Measurements from ENCODE around the gene CCDC134.

Gene CCDC134

DNA sequence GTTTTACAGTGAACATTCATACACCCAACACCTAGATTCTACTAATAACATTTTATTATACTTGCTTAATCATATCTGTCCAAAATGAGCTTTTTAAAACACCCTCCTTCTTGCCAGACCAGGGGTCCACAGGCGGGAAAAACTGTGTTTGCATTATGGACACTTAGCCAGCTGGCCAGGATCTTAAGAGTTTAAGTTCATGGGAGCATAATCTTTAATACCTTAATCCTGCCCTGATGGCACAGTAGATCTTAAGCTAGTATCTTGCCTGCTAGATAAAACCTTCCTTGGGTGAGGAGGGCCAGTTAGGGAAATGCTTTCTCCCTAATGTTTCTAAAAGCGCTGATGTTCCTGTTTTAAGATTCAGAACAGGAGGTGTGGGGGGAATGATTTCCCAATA lies 13.1 kb upstream of the CCDC134 start:
- no peak for DNase-seq (ENCODE audit: low spot score)

GRCh38 chr22:41793871-41794270 lies 6.6 kb upstream of the CCDC134 start:
- no peak for DNase-seq (ENCODE audit: low spot score)

DNA sequence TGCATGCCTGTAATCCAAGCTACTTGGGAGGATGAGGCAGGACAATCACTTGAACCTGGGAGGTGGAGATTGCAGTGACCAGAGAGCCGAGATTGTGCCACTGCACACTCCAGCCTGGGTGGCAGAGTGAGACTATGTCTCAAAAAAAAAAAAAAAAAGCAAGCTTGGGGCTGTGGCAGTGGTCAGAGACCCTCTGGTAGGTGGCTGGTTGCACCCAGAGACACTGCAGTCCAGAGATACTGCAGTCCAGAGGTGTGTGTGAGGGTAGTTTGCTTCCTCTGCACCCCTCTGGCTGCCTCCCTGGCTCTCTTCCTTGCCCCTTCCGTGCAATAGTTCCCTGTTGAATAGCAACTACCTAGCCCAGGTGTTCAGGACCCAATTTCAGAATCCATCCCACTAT lies 1.7 kb upstream of the CCDC134 start:
- no peak for DNase-seq (ENCODE audit: low spot score)

DNA sequence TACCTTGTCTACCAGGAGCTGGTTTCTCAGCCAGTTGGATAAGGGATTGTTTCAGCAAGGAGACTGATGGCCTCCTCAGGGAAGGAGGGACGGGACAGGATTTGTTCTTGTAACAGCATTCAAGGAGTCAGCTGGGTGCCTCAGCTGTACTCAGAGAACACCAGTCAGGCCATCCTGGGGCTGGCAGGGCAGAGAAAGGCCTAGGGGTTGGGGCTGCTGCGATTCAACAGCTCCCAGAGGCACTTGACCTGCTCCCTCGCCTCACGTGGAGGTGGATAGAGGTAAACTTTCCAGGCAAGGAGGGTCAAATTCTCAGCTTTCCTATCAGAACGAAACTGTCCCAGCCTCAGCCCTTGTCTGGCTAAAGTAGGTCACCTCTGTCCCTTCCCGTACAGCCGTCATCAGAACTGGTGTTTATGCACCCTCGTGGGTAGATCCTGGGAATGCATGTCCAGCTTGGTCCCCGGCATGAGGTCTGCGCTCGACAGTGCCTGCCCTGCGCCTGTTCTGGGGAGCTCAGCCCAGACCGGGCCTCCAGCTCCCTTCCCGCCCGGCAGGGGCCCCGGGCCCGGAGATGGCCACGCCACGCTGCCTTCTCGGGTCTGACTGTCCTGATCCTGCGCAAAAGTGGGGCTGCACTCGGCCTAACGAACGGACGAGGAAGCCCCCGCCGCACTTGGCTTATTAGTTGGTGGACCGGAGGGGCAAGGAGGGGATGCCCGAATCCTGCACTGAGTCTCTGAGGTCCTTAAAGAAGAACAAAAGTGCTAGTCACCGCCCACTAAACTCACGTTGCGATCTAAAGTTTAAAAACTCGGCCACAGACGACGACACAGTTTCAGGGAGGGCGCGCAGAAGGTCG lies 762 bp upstream of the CCDC134 start:
- DNase-seq (ENCODE audit: low spot score), result peak; percentile 62

GRCh38 chr22:41801147-41801819 lies 804 bp downstream of the CCDC134 start:
- DNase-seq (ENCODE audit: low spot score), result no peak

- no peak for DNase-seq (ENCODE audit: low spot score)
Observed at GRCh38 chr22:41801886-41802285, 1.4 kb downstream of the CCDC134 start.

GRCh38 chr22:41805639-41806038 lies 5.2 kb downstream of the CCDC134 start:
- no peak for DNase-seq (ENCODE audit: low spot score)

- DNase-seq (ENCODE audit: low spot score), result no peak
Observed at GRCh38 chr22:41808400-41808799, 7.9 kb downstream of the CCDC134 start.

GRCh38 chr22:41810022-41810421 lies 9.5 kb downstream of the CCDC134 start:
- DNase-seq (ENCODE audit: low spot score), result no peak

- DNase-seq (ENCODE audit: low spot score), result no peak
Observed at GRCh38 chr22:41812805-41813545, 12.5 kb downstream of the CCDC134 start.

DNA sequence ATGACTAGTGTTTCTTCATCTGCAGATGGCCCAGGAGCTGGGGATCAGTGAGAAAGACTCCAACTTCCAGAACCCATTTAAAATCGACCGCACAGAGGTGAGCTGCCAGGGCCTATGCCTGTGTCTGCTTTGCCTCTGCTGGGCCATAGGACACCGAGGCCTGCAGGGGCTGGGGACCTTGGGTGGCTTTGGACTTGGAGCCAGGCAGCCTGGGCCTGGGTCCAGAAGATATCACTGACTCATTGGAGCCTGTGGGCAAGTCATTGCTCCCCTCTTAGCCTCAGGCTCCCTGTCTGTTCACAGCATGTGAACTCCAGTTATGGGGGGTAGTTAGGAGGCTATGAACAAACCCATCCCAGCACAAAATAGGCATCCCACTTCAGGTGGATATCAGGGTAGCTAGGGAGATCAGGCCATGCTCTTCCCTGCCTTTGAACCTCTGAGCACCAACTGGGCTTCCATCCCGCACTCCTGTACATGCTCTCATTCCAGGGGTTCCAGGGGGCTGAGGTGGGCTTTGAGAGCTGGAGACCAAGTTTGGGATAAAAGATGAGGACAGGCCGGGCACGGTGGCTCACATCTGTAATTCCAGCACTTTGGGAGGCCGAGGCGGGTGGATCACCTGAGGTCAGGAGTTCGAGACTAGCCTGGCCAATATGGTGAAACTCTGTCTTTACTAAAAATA lies 13.4 kb downstream of the CCDC134 start:
- DNase-seq (ENCODE audit: low spot score), result no peak

GRCh38 chr22:41815716-41816115 lies 15.2 kb downstream of the CCDC134 start:
- no peak for DNase-seq (ENCODE audit: low spot score)

DNA sequence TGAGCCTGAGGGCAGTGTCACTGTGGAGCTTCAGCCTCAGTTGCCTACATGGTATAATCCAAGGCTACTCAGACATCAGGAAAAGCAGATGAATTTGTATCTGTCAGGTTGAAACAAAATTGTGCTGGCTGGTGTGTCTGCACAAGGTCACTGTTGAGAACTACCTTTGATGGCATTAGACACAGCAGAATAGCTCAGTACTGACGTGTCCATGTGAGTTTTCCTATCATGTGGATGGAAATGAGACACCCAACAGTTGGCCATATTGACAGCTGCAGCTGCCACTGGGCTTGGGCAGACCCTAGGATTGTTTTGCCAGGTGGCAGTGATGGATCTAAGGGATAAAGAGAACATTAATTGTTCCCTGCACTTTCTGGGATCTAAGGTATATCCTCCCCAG lies 15.8 kb downstream of the CCDC134 start:
- no peak for DNase-seq (ENCODE audit: low spot score)

- no peak for DNase-seq (ENCODE audit: low spot score)
Observed at GRCh38 chr22:41816871-41817270, 16.4 kb downstream of the CCDC134 start.

DNA sequence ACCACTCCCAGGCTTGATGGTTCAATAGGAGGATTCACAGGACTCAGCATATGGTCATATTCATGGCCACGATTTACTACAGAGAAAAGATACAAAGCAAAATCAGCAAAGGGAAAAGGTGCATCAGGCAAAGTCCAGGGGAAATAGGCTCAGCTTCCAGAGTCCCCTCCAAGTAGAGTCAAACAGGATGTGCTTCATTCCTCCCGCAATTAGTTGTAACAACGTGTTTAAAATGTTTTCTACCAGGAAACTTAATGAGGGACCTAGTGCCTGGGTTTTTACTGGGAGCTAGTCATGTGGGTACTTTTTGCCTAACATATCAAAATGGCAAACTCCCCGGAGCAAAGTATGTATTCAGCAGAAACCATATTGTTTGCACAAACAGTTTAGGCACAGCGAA lies 17.5 kb downstream of the CCDC134 start:
- DNase-seq (ENCODE audit: low spot score), result no peak

DNA sequence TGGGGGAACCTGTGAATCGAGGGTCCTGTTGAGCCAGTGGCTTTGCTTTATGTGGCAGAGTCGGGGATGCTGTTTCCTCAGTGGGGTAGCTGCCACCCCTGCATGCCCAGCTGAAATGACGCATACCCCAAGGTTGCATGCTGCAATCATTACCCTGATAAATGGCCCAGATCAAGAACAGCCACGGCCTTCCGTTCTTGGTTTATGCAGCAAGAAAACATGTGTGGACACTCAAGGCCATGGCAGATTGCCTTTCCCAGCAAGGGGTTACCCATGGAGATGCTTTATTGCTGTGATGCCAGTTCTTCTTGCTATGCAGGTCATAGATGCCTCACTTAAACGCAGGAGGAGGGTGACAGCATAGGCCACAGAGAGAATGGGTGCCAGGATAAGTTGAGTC lies 18.1 kb downstream of the CCDC134 start:
- DNase-seq (ENCODE audit: low spot score), result no peak

GRCh38 chr22:41819257-41819656 lies 18.8 kb downstream of the CCDC134 start:
- no peak for DNase-seq (ENCODE audit: low spot score)

- no peak for DNase-seq (ENCODE audit: low spot score)
Observed at GRCh38 chr22:41820447-41820846, 20.0 kb downstream of the CCDC134 start.

- no peak for DNase-seq (ENCODE audit: low spot score)
Observed at GRCh38 chr22:41821471-41822316, 21.2 kb downstream of the CCDC134 start.

- peak; percentile 49 for DNase-seq (ENCODE audit: low spot score)
Observed at GRCh38 chr22:41822317-41823057, 22.0 kb downstream of the CCDC134 start.

DNA sequence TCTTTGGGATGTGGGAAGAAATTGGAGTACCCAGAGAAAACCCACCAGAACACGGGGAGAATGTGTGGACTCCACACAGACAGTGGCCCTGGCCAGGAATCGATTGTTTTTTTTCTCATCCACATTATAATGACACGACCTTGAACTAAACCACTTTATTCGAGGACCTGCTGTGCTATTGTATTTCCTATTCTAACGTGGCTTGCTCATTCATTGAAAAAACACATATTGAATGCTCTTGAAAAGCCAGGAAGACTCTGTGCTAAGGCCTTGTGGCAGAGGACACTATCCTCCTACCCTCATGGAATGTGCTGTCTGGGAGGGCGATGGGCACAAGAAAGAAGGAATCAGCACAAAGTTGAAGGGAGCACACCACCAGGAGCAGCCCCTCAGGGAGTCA lies 23.3 kb downstream of the CCDC134 start:
- no peak for DNase-seq (ENCODE audit: low spot score)
